Activated CD4-positive, alpha-beta T cell treated with anti-CD3 and anti-CD28 coated beads, Interleukin-2, amount 10 ng/mL, durations not matched to agents 7 days and 5 days (primary cell): ENCODE results near the gene MERTK. TPM values are rescaled to one million over a fixed set of nuclear protein-coding genes. Genes with fewer than 3 reads are reported as not detected.
"Not testable (repeated sequence)": the region's sequence is repeated elsewhere in the genome, so short reads cannot be mapped to it uniquely, and the experiment has no call there.

Experiments
- CTCF ChIA-PET: fragments of 350-600 bp; sonication (Branson Sonifier 250); formaldehyde crosslinking; loops from one replicate; lab custom pipeline; 2021; ENCODE audit warnings: antibody characterized with exemption; lab: Charles Lee
- POLR2A ChIA-PET: fragments of 350-600 bp; sonication (Branson Sonifier 250); formaldehyde crosslinking; loops from one replicate; lab custom pipeline; 2021; ENCODE audit warnings: antibody characterized with exemption; lab: Charles Lee
- DNase-seq: peaks from one replicate; pipeline ENCODE4 v3.0.0-alpha.2; 2020
- H3K27ac Mint-ChIP-seq: one replicate; pipeline ENCODE4 v1.8.0; 2021; ENCODE audit warnings: mild to moderate bottlenecking, moderate library complexity, mixed read lengths
- H3K27me3 Mint-ChIP-seq: one replicate; pipeline ENCODE4 v1.8.0; 2021; ENCODE audit warnings: mixed read lengths
- H3K36me3 Mint-ChIP-seq: one replicate; pipeline ENCODE4 v1.8.0; 2021; ENCODE audit warnings: low read depth, mixed read lengths
- H3K4me1 Mint-ChIP-seq: one replicate; pipeline ENCODE4 v1.8.0; 2021; ENCODE audit warnings: mixed read lengths
- H3K4me3 Mint-ChIP-seq: one replicate; pipeline ENCODE4 v1.8.0; 2021; ENCODE audit warnings: mild to moderate bottlenecking, moderate library complexity, mixed read lengths
- H3K9me3 Mint-ChIP-seq: one replicate; pipeline ENCODE4 v1.8.0; 2021; ENCODE audit warnings: mixed read lengths
- total RNA-seq, 2 experiments: library from RNA; stranded (reverse); gene quantifications; one replicate each; pipeline ENCODE4 v1.2.3, GENCODE V29; 2021

The MERTK gene
- total RNA-seq, 2 experiments from 2014 or later = 0.20 to 0.21 TPM

DNA sequence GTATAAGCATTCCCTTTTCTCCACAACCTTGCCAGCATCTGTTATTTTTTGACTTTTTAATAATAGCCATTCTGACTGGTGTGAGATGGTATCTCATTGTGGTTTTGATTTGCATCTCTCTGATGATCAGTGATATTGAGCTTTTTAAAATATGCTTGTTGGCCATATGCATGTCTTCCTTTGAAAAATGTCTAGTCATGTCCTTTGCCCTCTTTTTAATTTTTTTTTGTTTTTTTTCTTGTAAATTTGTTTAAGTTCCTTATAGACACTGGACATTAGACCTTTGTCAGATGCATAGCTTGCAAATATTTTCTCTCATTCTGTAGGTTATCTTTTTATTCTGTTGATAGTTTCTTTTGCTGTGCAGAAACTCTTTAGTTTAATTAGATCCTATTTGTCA is 171.4 kb downstream of the MERTK start:
- H3K4me3 Mint-ChIP-seq, DNase-seq, H3K27me3 Mint-ChIP-seq, POLR2A ChIA-PET, H3K27ac Mint-ChIP-seq: not testable (repeated sequence)
- peaks cover 87% of the 10 kb centered on the region for H3K36me3 Mint-ChIP-seq
- H3K9me3 Mint-ChIP-seq = peaks cover 19% of the 10 kb centered on the region
- peaks cover 29% of the 10 kb centered on the region for H3K4me1 Mint-ChIP-seq
- CTCF ChIA-PET = interaction anchor here (1.2 kb wide), 1 partner anchor 424 kb away, joined by 4 read pairs; no protein-coding TSS in a partner anchor

DNA sequence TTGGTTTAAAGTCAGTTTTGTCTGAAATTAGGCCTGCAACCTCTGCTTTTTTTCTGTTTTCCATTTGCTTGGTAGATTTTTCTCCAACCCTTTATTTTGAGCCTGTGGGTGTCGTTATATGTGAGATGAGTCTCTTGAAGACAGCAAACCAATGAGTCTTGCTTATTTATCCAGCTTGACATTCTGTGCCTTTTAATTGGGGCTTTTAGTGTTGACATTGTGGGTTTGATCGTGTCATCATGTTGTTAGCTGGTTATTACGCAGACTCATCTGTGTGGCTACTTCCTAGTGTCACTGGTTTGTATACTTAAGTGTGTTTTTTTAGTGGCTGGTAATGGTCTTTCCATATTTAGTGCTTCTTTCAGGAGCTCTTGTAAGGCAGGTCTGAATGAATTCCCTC is 175.5 kb downstream of the MERTK start:
- Mint-ChIP-seq H3K4me3 (no peak overlapping the region), H3K4me1 (peaks cover 26% of the 10 kb centered on the region), H3K9me3 (peaks cover 19% of the 10 kb centered on the region), H3K27me3 (no peaks in the 10 kb centered on the region), H3K27ac (no peak overlapping the region), H3K36me3 (peaks cover 73% of the 10 kb centered on the region)
- POLR2A ChIA-PET = no interaction called here
- CTCF ChIA-PET = interaction anchor here (0.7 to 1.0 kb wide), 2 partner anchors 17 to 526 kb away, joined by 3 read pairs; no protein-coding TSS in a partner anchor
- DNase-seq = no peak

DNA sequence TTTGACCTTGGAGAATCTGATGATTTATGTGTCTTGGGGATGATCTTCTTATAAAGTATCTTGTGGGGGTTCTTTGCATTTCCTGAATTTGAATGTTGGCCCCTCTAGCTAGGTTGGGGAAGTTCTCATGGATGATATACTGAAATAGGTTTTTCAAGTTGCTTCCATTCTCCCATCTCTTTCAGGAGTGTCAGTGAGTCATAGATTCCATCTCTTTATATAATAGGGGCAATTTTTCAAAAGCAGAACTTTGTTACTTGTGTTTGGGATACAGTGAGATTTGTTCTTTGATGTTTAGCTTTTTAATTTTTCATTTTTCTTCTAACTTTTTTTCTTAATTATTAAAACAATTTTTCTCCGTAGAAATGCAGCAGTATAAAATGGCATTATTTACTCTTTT is 176.1 kb downstream of the MERTK start:
- H3K4me1 Mint-ChIP-seq = peaks cover 23% of the 10 kb centered on the region
- H3K36me3 Mint-ChIP-seq = peaks cover 74% of the 10 kb centered on the region
- ChIA-PET CTCF (interaction anchor here (1.0 kb wide), 1 partner anchor 17 kb away, joined by 3 read pairs; no protein-coding TSS in a partner anchor), POLR2A (no interaction called here)
- H3K27ac Mint-ChIP-seq = no peak overlapping the region
- no peak overlapping the region for H3K4me3 Mint-ChIP-seq
- peaks cover 15% of the 10 kb centered on the region for H3K9me3 Mint-ChIP-seq
- H3K27me3 Mint-ChIP-seq = no peaks in the 10 kb centered on the region
- no peak for DNase-seq

DNA sequence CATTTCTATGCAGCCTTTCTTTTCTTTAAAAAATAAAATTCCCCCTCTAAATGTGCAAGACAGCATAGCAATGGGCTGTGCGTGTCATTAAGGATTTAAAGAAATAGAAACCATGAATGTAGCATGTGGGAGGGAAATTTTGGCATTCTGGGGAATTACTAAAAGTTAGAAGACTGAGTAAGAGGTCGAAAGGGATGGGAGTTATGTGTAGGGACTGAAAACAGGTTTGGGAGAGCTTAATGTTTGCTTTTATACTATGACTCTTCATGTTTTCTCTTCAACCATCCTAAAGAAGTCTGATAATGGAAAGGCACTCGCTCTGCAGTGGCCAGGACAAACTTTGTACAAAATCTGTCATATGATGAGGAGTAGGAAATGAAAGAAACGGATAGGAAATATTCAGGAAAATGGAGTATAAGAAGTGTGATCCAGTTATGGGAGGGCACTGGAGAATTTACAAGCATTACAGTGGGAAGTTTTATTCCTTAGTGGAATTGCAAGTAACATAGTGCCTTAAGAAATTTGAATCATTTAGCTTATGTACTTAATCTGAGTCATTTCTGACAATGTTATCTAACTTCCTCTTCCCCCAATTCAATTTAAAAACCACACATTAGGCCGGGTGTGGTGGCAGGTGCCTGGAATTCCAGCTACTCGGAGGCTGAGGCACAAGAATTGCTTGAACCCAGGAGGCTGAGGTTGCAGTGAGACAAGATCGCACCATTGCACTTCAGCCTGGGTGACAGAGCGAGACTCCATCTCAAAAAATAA is 177.3 kb downstream of the MERTK start:
- ChIA-PET CTCF (interaction anchor here (1.4 kb wide), 1 partner anchor 81 kb away, joined by 3 read pairs; no protein-coding TSS in a partner anchor), POLR2A (no interaction called here)
- peaks cover 26% of the 10 kb centered on the region for H3K4me1 Mint-ChIP-seq
- no peak for DNase-seq
- H3K4me3 Mint-ChIP-seq = no peak overlapping the region
- peaks cover 66% of the 10 kb centered on the region for H3K36me3 Mint-ChIP-seq
- no peaks in the 10 kb centered on the region for H3K27me3 Mint-ChIP-seq
- H3K9me3 Mint-ChIP-seq = peaks cover 14% of the 10 kb centered on the region
- no peak overlapping the region for H3K27ac Mint-ChIP-seq

DNA sequence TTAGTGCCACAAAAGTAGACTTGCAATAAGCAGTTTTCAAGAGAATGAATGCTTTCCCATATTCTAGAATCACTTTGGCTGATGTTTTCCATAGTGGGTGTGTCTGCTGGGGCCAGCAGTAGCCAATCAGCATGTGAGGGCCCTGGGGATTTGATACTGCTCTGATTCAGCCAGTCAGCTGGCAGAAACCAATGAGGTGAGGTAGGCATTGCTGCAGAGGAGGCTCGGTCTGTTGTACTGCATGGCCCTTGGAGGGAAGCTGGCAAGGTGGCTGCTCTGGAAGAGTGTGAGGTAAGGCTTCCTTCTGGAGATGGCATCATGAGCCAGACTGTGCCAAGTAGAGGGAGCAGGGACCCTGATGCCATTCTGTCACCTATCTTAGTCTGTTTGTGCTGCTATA is 179.4 kb downstream of the MERTK start:
- Mint-ChIP-seq H3K4me1 (peaks cover 19% of the 10 kb centered on the region), H3K27me3 (no peaks in the 10 kb centered on the region), H3K27ac (no peak overlapping the region), H3K9me3 (peaks cover 14% of the 10 kb centered on the region), H3K36me3 (peaks cover 63% of the 10 kb centered on the region), H3K4me3 (no peak overlapping the region)
- ChIA-PET CTCF (no interaction called here), POLR2A (no interaction called here)
- DNase-seq = no peak

Other genes with a start within 250 kb of the MERTK start
- 10 to 100 TPM; 55.1 to 62.9 TPM for gene ANAPC1, start 14.4 kb upstream of the MERTK start, total RNA-seq
- gene TMEM87B, start 156.7 kb downstream of the MERTK start, total RNA-seq = 10 to 100 TPM; 20.1 to 22.7 TPM
- gene FBLN7, start 239.8 kb downstream of the MERTK start, total RNA-seq = 1 to 10 TPM; 7.9 to 8.3 TPM